HepG2 (cell line): ENCODE results near the gene GADD45GIP1. TPM values are rescaled to one million over a fixed set of nuclear protein-coding genes. Genes with fewer than 3 reads are reported as not detected.

Experiments used
- ATF4 ChIP-seq, 2 experiments: fragments of 450-650 bp in 1 of 2; sonication (generic) in 1 of 2; formaldehyde crosslinking; IDR thresholded peaks; 2 replicates each; pipeline versions ENCODE4 v1.5.0 to v1.8.0; 2020 to 2022; ENCODE audit warnings: mild to moderate bottlenecking in 1 of 2, missing genetic modification reagents in 1 of 2
- ATRX ChIP-seq: sonication (generic); formaldehyde crosslinking; IDR thresholded peaks from 2 replicates; pipeline ENCODE4 v1.4.0; 2020; ENCODE audit warnings: missing genetic modification reagents, borderline replicate concordance
- CEBPB ChIP-seq: IDR thresholded peaks from 2 replicates; pipeline ENCODE4 v1.6.1; 2011; ENCODE audit warnings: low read depth, low read length, improper control_type of control experiment, borderline replicate concordance
- EEA1 ChIP-seq: sonication (generic); formaldehyde crosslinking; IDR thresholded peaks from 2 replicates; pipeline ENCODE4 v1.5.1; 2020; ENCODE audit warnings: mild to moderate bottlenecking, missing genetic modification reagents, borderline replicate concordance
- HDAC2 ChIP-seq: sonication (generic); formaldehyde crosslinking; IDR thresholded peaks from 2 replicates; pipeline ENCODE4 v1.4.0; 2020; ENCODE audit warnings: missing genetic modification reagents
- IKZF4 ChIP-seq: sonication (generic); formaldehyde crosslinking; IDR thresholded peaks from 2 replicates; pipeline ENCODE4 v1.5.1; 2020; ENCODE audit warnings: borderline replicate concordance, mild to moderate bottlenecking, low read depth, missing genetic modification reagents; ENCODE audit errors: not compliant biosample characterization
- IRF9 ChIP-seq: sonication (generic); formaldehyde crosslinking; IDR thresholded peaks from 2 replicates; pipeline ENCODE4 v1.8.0; 2022; ENCODE audit warnings: missing genetic modification reagents, mild to moderate bottlenecking, borderline replicate concordance
- LCORL ChIP-seq, 2 experiments: fragments of 450-650 bp in 1 of 2; sonication (generic) in 1 of 2; formaldehyde crosslinking in 1 of 2; IDR thresholded peaks; 2 replicates each; pipeline versions ENCODE4 v1.5.0 to v1.6.1; 2017 to 2020; ENCODE audit warnings: antibody characterized with exemption in 1 of 2, missing genetic modification reagents in 1 of 2
- MAZ ChIP-seq, 2 experiments: sonication (generic) in 1 of 2; formaldehyde crosslinking in 1 of 2; IDR thresholded peaks; 2 replicates each; pipeline versions ENCODE4 v1.5.0 to v1.6.1; 2012 to 2020; ENCODE audit warnings: low read depth in 2 of 2, mild to moderate bottlenecking in 2 of 2, borderline replicate concordance in 1 of 2, improper control_type of control experiment in 1 of 2, low read length in 1 of 2, missing genetic modification reagents in 1 of 2, moderate library complexity in 1 of 2
- MXD1 ChIP-seq: sonication (generic); formaldehyde crosslinking; IDR thresholded peaks from 2 replicates; pipeline ENCODE4 v1.4.0; 2020; ENCODE audit warnings: mild to moderate bottlenecking, missing genetic modification reagents
- MZF1 ChIP-seq: sonication (generic); formaldehyde crosslinking; IDR thresholded peaks from 2 replicates; pipeline ENCODE4 v1.8.1; 2023; ENCODE audit warnings: mild to moderate bottlenecking, missing genetic modification reagents, borderline replicate concordance
- NCOA5 ChIP-seq: sonication (generic); formaldehyde crosslinking; IDR thresholded peaks from 2 replicates; pipeline ENCODE4 v1.4.0; 2020; ENCODE audit warnings: missing genetic modification reagents
- NKX3-1 ChIP-seq: sonication (generic); formaldehyde crosslinking; IDR thresholded peaks from 2 replicates; pipeline ENCODE4 v1.5.0; 2020; ENCODE audit warnings: missing genetic modification reagents
- PAF1 ChIP-seq: IDR thresholded peaks from 2 replicates; pipeline ENCODE4 v1.6.1; 2016; ENCODE audit warnings: missing genetic modification reagents, missing compliant biosample characterization
- RAD51 ChIP-seq: fragments of 450-650 bp; IDR thresholded peaks from 2 replicates; pipeline ENCODE4 v1.6.1; 2016; ENCODE audit warnings: borderline replicate concordance
- RARG ChIP-seq: sonication (generic); formaldehyde crosslinking; IDR thresholded peaks from 2 replicates; pipeline ENCODE4 v1.4.0; 2020; ENCODE audit warnings: low read depth, mild to moderate bottlenecking, missing genetic modification reagents
- RBM39 ChIP-seq: fragments of 200-400 bp; formaldehyde crosslinking; IDR thresholded peaks from one replicate; pipeline ENCODE4 v1.6.1; 2018; ENCODE audit warnings: antibody characterized with exemption, mild to moderate bottlenecking, low read depth, low read length; ENCODE audit not compliant: poor library complexity, severe bottlenecking
- SMC3 ChIP-seq: IDR thresholded peaks from 2 replicates; pipeline ENCODE4 v1.6.1; 2011; ENCODE audit warnings: low read length, improper control_type of control experiment
- TRAFD1 ChIP-seq: sonication (generic); formaldehyde crosslinking; IDR thresholded peaks from 2 replicates; pipeline ENCODE4 v1.5.1; 2020; ENCODE audit warnings: missing genetic modification reagents, mild to moderate bottlenecking, borderline replicate concordance
- YEATS4 ChIP-seq: sonication (generic); formaldehyde crosslinking; IDR thresholded peaks from 2 replicates; pipeline ENCODE4 v1.4.0; 2020; ENCODE audit warnings: missing genetic modification reagents, borderline replicate concordance
- ZBTB34 ChIP-seq: sonication (generic); formaldehyde crosslinking; IDR thresholded peaks from 2 replicates; pipeline ENCODE4 v1.8.0; 2022; ENCODE audit warnings: mild to moderate bottlenecking, missing genetic modification reagents
- ZNF329 ChIP-seq: sonication (generic); formaldehyde crosslinking; IDR thresholded peaks from 2 replicates; pipeline ENCODE4 v1.9.0; 2021; ENCODE audit warnings: low read depth, mild to moderate bottlenecking, missing genetic modification reagents
- ZNF432 ChIP-seq: sonication (generic); formaldehyde crosslinking; IDR thresholded peaks from 2 replicates; pipeline ENCODE4 v1.5.0; 2020; ENCODE audit warnings: missing genetic modification reagents, mild to moderate bottlenecking, borderline replicate concordance
- polyA plus RNA-seq, 8 experiments: library from polyadenylated mRNA; depleted of rRNA in 3 of 8; stranded (reverse) in 7 of 8; unstranded in 1 of 8; fragments of >200 nt; fragmentation: Illumina TruSeq in 4 of 8; extraction: Trizol in 4 of 8; gene quantifications; 2 replicates each; pipeline versions ENCODE4 v1.2.1 to v1.2.3, GENCODE V29; 2011 to 2016; ENCODE audit warnings: low read depth in 4 of 8, missing spikeins in 1 of 8, mixed read lengths in 1 of 8; ENCODE audit not compliant: insufficient read depth in 1 of 8
- total RNA-seq, 5 experiments: library from RNA; depleted of rRNA; stranded (reverse); fragments of >200 nt; fragmentation: Illumina TruSeq; extraction: Trizol; gene quantifications; 2 replicates each; pipeline ENCODE4 v1.2.3, GENCODE V29; 2016; ENCODE audit warnings: low read depth in 1 of 5

The GADD45GIP1 gene
- total and polyA plus RNA-seq, 2 of the 13 experiments (the other 11 are each of a cell fraction or from before 2014, with no cell fraction given), result 24.6 to 30.7 TPM

- TF ChIP-seq TRAFD1 (CRISPR knock-in tag) (no peak), MXD1 (peak; percentile 80), NKX3-1 (CRISPR knock-in tag) (peak; percentile 81), IRF9 (peak; percentile 86; the same call in 1 of the 2 replicates), CEBPB (peak; percentile 4; the same call in 1 of the 2 replicates), EEA1 (CRISPR knock-in tag) (no peak), YEATS4 (CRISPR knock-in tag) (peak; percentile 96), ATF4 (CRISPR knock-in tag; IDR thresholded peaks at IDR 0.05) (no peak), NCOA5 (CRISPR knock-in tag) (no peak), MAZ (IDR thresholded peaks at IDR 0.05; ENCODE audit: borderline replicate concordance, low read depth, low read length) (0 out of 2 replicates have a peak, but pooled peaks have one; percentile 39), MAZ (CRISPR knock-in tag; IDR thresholded peaks at IDR 0.05; ENCODE audit: low read depth) (peak; percentile 90), ATRX (CRISPR knock-in tag) (no peak; the same call in 1 of the 2 replicates), ZBTB34 (no peak), RARG (CRISPR knock-in tag) (no peak), RBM39 (peak; percentile 68), IKZF4 (CRISPR knock-in tag) (no peak), ZNF432 (CRISPR knock-in tag) (no peak), PAF1 (CRISPR knock-in tag) (no peak), ZNF329 (CRISPR knock-in tag) (0 out of 2 replicates have a peak, but pooled peaks have one; percentile 48), MZF1 (CRISPR knock-in tag) (no peak), RAD51 (peak; percentile 94), HDAC2 (peak; percentile 63), SMC3 (no peak), LCORL (IDR thresholded peaks at IDR 0.05) (no peak), LCORL (CRISPR knock-in tag; IDR thresholded peaks at IDR 0.05) (peak; percentile 53; the same call in 1 of the 2 replicates)
These were observed 11.4 kb downstream of the GADD45GIP1 start, which contains the start of gene RAD23A (continued) for GRCh38 chr19:12945479-12946091.
